ENCODE measurements around the gene SLC16A12.

Gene SLC16A12

GRCh38 chr10:89535171-89536012, at the start of gene SLC16A12:
Gene SLC16A12, minus strand, starts transcription at chr10:89535594. Its CDS starts 73,016 bp downstream, at chr10:89462578.
- DNase-seq (ENCODE audit: low spot score), result no peak

GRCh38 chr10:89582022-89582421, 46.6 kb upstream of the SLC16A12 start:
- DNase-seq (ENCODE audit: low spot score), result no peak

- no peak for DNase-seq (ENCODE audit: low spot score)
These were observed 44.8 kb upstream of the SLC16A12 start for GRCh38 chr10:89580243-89580642.

GRCh38 chr10:89576696-89577095, 41.3 kb upstream of the SLC16A12 start:
- no peak for DNase-seq (ENCODE audit: low spot score)

GRCh38 chr10:89576022-89576421, 40.6 kb upstream of the SLC16A12 start:
- DNase-seq (ENCODE audit: low spot score), result no peak

- DNase-seq (ENCODE audit: low spot score), result no peak
These were observed 39.6 kb upstream of the SLC16A12 start for GRCh38 chr10:89575031-89575430.

- DNase-seq (ENCODE audit: low spot score), result no peak
These were observed 39.0 kb upstream of the SLC16A12 start for GRCh38 chr10:89574368-89574767.

- no peak for DNase-seq (ENCODE audit: low spot score)
These were observed 32.3 kb upstream of the SLC16A12 start for GRCh38 chr10:89567576-89568245.

GRCh38 chr10:89566992-89567391, 31.6 kb upstream of the SLC16A12 start:
- no peak for DNase-seq (ENCODE audit: low spot score)

GRCh38 chr10:89566095-89566950, 30.9 kb upstream of the SLC16A12 start:
- DNase-seq (ENCODE audit: low spot score), result no peak

GRCh38 chr10:89565180-89565579, 29.8 kb upstream of the SLC16A12 start:
- no peak for DNase-seq (ENCODE audit: low spot score)

- peak; percentile 54 for DNase-seq (ENCODE audit: low spot score)
These were observed 28.6 kb upstream of the SLC16A12 start for GRCh38 chr10:89563861-89564478.

- DNase-seq (ENCODE audit: low spot score), result no peak
These were observed 27.9 kb upstream of the SLC16A12 start for GRCh38 chr10:89563311-89563710.

GRCh38 chr10:89556600-89556999, 21.2 kb upstream of the SLC16A12 start:
- no peak for DNase-seq (ENCODE audit: low spot score)

- no peak for DNase-seq (ENCODE audit: low spot score)
These were observed 20.5 kb upstream of the SLC16A12 start for GRCh38 chr10:89555688-89556445.

GRCh38 chr10:89554433-89554832, 19.0 kb upstream of the SLC16A12 start:
- no peak for DNase-seq (ENCODE audit: low spot score)

- DNase-seq (ENCODE audit: low spot score), result peak; percentile 96
These were observed 17.8 kb upstream of the SLC16A12 start for GRCh38 chr10:89553064-89553734.

- DNase-seq (ENCODE audit: low spot score), result no peak
These were observed 16.8 kb upstream of the SLC16A12 start for GRCh38 chr10:89552213-89552612.

- no peak for DNase-seq (ENCODE audit: low spot score)
These were observed 15.1 kb upstream of the SLC16A12 start for GRCh38 chr10:89550509-89550908.

GRCh38 chr10:89549510-89549909, 14.1 kb upstream of the SLC16A12 start:
- DNase-seq (ENCODE audit: low spot score), result no peak

GRCh38 chr10:89548673-89549072, 13.3 kb upstream of the SLC16A12 start:
- DNase-seq (ENCODE audit: low spot score), result no peak

Data from kidney capillary endothelial cell (primary cell).